Lower leg skin (tissue), 3 donors: ENCODE data around the gene GADD45A.

Experiments
- CTCF ChIP-seq, 3 donors: fragments of 450-650 bp; IDR thresholded peaks; one replicate each; pipeline ENCODE4 v1.5.1; 2016; ENCODE audit warnings: antibody characterized with exemption in 3 of 3, mild to moderate bottlenecking in 3 of 3, moderate library complexity in 2 of 3
- POLR2A ChIP-seq, 2 donors: fragments of 450-650 bp; IDR thresholded peaks; one replicate each; pipeline ENCODE4 v1.6.1; 2016 to 2017; ENCODE audit warnings: antibody characterized with exemption in 2 of 2, mild to moderate bottlenecking in 1 of 2, moderate library complexity in 1 of 2

- TF ChIP-seq POLR2A (IDR thresholded peaks at IDR 0.05), result no peak
- no peak for TF ChIP-seq CTCF (IDR thresholded peaks at IDR 0.05)
These were observed 34.6 kb downstream of the GADD45A start for GRCh38 chr1:67719329-67720196.
